RKO (cell line): Measurements from ENCODE around the gene MYEOV.

ENCODE experiments used
- DNase-seq: peaks from one replicate; pipeline ENCODE4 v3.0.0-alpha.2; 2016; ENCODE audit warnings: low spot score

MYEOV gene

GRCh38 chr11:69287968-69288882 is 5.7 kb upstream of the MYEOV start:
- DNase-seq: no peak

GRCh38 chr11:69288883-69289242 is 5.1 kb upstream of the MYEOV start:
- no peak for DNase-seq

- DNase-seq: no peak
Measured at GRCh38 chr11:69290806-69291205, 3.1 kb upstream of the MYEOV start.

GRCh38 chr11:69291459-69292110 is 2.4 kb upstream of the MYEOV start:
- DNase-seq: no peak

GRCh38 chr11:69292221-69292648 is 1.7 kb upstream of the MYEOV start:
- no peak for DNase-seq

GRCh38 chr11:69293087-69293486 is 868 bp upstream of the MYEOV start:
- DNase-seq: no peak

- peak; percentile 59 for DNase-seq
Measured at GRCh38 chr11:69294571-69295078, 670 bp downstream of the MYEOV start.

- peak; percentile 72 for DNase-seq
Measured at GRCh38 chr11:69295079-69295994, 1.4 kb downstream of the MYEOV start.

GRCh38 chr11:69295995-69296889 is 2.3 kb downstream of the MYEOV start:
- DNase-seq: peak; percentile 60

GRCh38 chr11:69296890-69297786 is 3.2 kb downstream of the MYEOV start:
- DNase-seq: peak; percentile 98

GRCh38 chr11:69297787-69298266 is 3.9 kb downstream of the MYEOV start:
- DNase-seq: peak; percentile 68

- peak; percentile 89 for DNase-seq
Measured at GRCh38 chr11:69298267-69299022, 4.5 kb downstream of the MYEOV start.

GRCh38 chr11:69299023-69299461 is 5.1 kb downstream of the MYEOV start:
- no peak for DNase-seq

- DNase-seq: no peak
Measured at GRCh38 chr11:69299572-69299971, 5.6 kb downstream of the MYEOV start.

GRCh38 chr11:69300120-69301060 is 6.4 kb downstream of the MYEOV start:
- DNase-seq: peak; percentile 52

- no peak for DNase-seq
Measured at GRCh38 chr11:69301081-69301454, 7.1 kb downstream of the MYEOV start.

- DNase-seq: peak; percentile 84
Measured at GRCh38 chr11:69301455-69302401, 7.8 kb downstream of the MYEOV start.
